ENCODE results near the gene KATNAL2. TPM values are rescaled to one million over a fixed set of nuclear protein-coding genes. Genes with fewer than 3 reads are reported as not detected.

The KATNAL2 gene
- total RNA-seq, 1 experiment from 2014 or later, result 21.7 TPM

- Mint-ChIP-seq H3K36me3 (ENCODE audit: insufficient read depth in 1 of 3, low read depth in 3 of 3) (peaks cover 0 to 15% (median 0%) of the 10 kb centered on the region in 3 experiments; a peak in 2 of 7 replicates), H3K27ac (peak within 1 kb of the TSS; percentile 94 to 97 (median 97)), H3K27me3 (ENCODE audit: low read depth) (peaks cover 1% of the 10 kb centered on the region), H3K9me3 (no peaks in the 10 kb centered on the region), H3K4me1 (peaks cover 20 to 22% of the 10 kb centered on the region in 2 experiments), H3K4me3 (peak within 1 kb of the TSS; percentile 85 to 95)
- no peak within 1 kb of the TSS for H2BK20ac ChIP-seq (ENCODE audit: low read depth, low read length, poor library complexity, severe bottlenecking)
- H3K4me1 ChIP-seq (ENCODE audit: insufficient read depth, low read length), result peaks cover 2% of the 10 kb centered on the region; the same call in 1 of the 2 replicates
- no peak within 1 kb of the TSS for H2BK120ac ChIP-seq (ENCODE audit: low read depth, low read length, poor library complexity, severe bottlenecking)
- H4K5ac ChIP-seq (ENCODE audit: insufficient read length, low read depth, low read length), result peak within 1 kb of the TSS; percentile 81
- H2BK12ac ChIP-seq (ENCODE audit: insufficient read length, low read depth, low read length), result no peak within 1 kb of the TSS
- H3K23ac ChIP-seq (ENCODE audit: insufficient read length, low read depth, low read length), result no peak within 1 kb of the TSS
- peak within 1 kb of the TSS; percentile 44 for H3K18ac ChIP-seq (ENCODE audit: insufficient read length, low read depth, low read length)
- H3K27me3 ChIP-seq (ENCODE audit: insufficient read depth, low read length), result no peaks in the 10 kb centered on the region
- no peak within 1 kb of the TSS for H3K56ac ChIP-seq (ENCODE audit: insufficient read length, low read depth, low read length)
- H2AK5ac ChIP-seq (ENCODE audit: insufficient read length, low read length), result no peak within 1 kb of the TSS
- DNase-seq, result peak; percentile 86
- peaks cover 3% of the 10 kb centered on the region for H3K79me1 ChIP-seq (ENCODE audit: insufficient read depth, low read depth, low read length, poor library complexity, severe bottlenecking)
- H3K23me2 ChIP-seq (ENCODE audit: insufficient read length, low read depth, low read length, poor library complexity, severe bottlenecking), result peaks cover 15% of the 10 kb centered on the region
- no peak within 1 kb of the TSS for H3K27ac ChIP-seq (ENCODE audit: insufficient read length, low read depth, low read length)
- no peak within 1 kb of the TSS for H3T11ph ChIP-seq (ENCODE audit: low read length)
- no peaks in the 10 kb centered on the region for H3K9me3 ChIP-seq (ENCODE audit: control insufficient read depth, low read depth, low read length)
- H4K8ac ChIP-seq (replicated peaks; ENCODE audit: insufficient read length, low read depth, low read length), result peak within 1 kb of the TSS; percentile 5
- peak within 1 kb of the TSS; percentile 24; the same call in 1 of the 2 replicates for H2BK15ac ChIP-seq (ENCODE audit: low read depth, low read length)
- H2BK5ac ChIP-seq (ENCODE audit: insufficient read length, low read length), result no peak within 1 kb of the TSS
- H4K91ac ChIP-seq (ENCODE audit: insufficient read length, low read depth, low read length), result no peak within 1 kb of the TSS
- peak within 1 kb of the TSS; percentile 52 for H2AFZ ChIP-seq (ENCODE audit: low read length)
- peak within 1 kb of the TSS; percentile 93 for H3K14ac ChIP-seq (ENCODE audit: insufficient read depth, low read length)
- TF ChIP-seq CTCF (conservative IDR thresholded peaks at IDR 0.05), result no peak
- WGBS (ENCODE audit: extremely low coverage, insufficient read length, low lambda C conversion rate), result no CpG with 5 or more reads among the region's 70 CpGs
- peak within 1 kb of the TSS; percentile 84 for H3K9ac ChIP-seq (ENCODE audit: extremely low read depth, insufficient read length, low read length)
- H3K4me2 ChIP-seq (ENCODE audit: insufficient read depth, insufficient read length, low read length), result peak within 1 kb of the TSS; percentile 96
- H3K79me2 ChIP-seq (ENCODE audit: insufficient read depth, low read length), result peaks cover 10% of the 10 kb centered on the region; the same call in 1 of the 2 replicates
- H3K4ac ChIP-seq (ENCODE audit: low read depth, low read length), result no peak within 1 kb of the TSS
- peaks cover 2% of the 10 kb centered on the region for H4K20me1 ChIP-seq (ENCODE audit: control insufficient read depth, insufficient read depth, insufficient read length)
These were observed 232.8 kb downstream of the KATNAL2 start, which contains the start of gene HDHD2 for GRCh38 chr18:47150029-47150823. Gene HDHD2 (minus strand): TSS chr18:47150500. CDS start chr18:47136439, 14,061 bp downstream.
